ENCODE measurements around the gene ZNF675.
A peak's percentile ranks its signal among the peaks of the same experiment; 100 is the strongest.
"Not testable (repeated sequence)": the region's sequence is repeated elsewhere in the genome, so short reads cannot be mapped to it uniquely, and the experiment has no call there.

ZNF675 gene

DNA sequence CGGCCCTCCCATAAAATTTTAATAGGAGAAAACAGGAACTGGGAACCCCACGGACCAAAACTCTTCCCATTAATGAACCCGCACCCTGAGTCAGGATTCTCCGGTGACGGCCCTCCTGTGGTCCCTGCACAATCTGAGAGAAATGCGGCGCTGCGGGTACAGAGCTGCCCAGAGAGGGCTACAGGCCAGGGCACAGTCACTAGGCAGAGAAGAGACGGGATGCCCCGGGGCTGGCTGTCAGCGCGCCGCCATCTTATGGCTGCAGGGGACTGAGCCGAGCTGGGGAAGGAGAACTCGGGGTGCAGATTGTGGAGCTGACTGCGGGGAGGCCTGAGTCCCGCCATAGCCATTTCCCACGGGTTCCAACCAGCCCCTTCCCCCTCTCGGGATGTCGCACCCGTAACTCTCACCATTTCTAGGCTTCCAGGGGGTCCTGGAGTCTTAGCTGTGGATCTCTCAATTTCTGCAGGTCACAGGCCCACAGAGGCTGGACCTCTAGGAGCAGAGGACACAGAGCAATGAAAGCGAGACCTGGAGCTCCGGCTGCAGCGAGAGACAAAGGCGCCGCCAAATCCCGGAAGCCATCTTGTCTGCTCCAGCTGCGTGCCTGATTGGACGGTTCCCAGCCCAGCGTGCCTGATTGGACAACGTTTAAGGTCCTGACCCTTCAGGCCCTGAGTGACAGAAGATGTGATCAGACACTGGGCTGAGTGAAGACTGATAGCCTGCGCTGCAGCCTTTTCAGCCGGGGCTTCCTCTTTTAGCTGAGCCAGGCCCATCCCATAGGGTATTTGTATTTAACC, at the start of gene ZNF675:
TSS of gene ZNF675 (minus strand) at position 592 of the 803 bp plus-strand sequence. CDS start at position 413, 179 bp downstream.
- peak within 1 kb of the TSS; percentile 99 for H3K9ac ChIP-seq (ENCODE audit: low read depth, low read length)
- H3K4me1 ChIP-seq (ENCODE audit: insufficient read depth, low read length): peaks cover 3% of the 10 kb centered on the region; the same call in 1 of the 2 replicates
- no peaks in the 10 kb centered on the region for H3K9me3 ChIP-seq (ENCODE audit: insufficient read depth, low read depth, low read length)
- H3K4me3 ChIP-seq (ENCODE audit: low read length): peak within 1 kb of the TSS; percentile 99
- H3K27ac ChIP-seq (ENCODE audit: low read length): peak within 1 kb of the TSS; percentile 98
- peaks cover 4% of the 10 kb centered on the region for H3K36me3 ChIP-seq (ENCODE audit: insufficient read depth, low read depth, low read length)
- H3K27me3 ChIP-seq (ENCODE audit: insufficient read depth, low read length): no peaks in the 10 kb centered on the region

DNA sequence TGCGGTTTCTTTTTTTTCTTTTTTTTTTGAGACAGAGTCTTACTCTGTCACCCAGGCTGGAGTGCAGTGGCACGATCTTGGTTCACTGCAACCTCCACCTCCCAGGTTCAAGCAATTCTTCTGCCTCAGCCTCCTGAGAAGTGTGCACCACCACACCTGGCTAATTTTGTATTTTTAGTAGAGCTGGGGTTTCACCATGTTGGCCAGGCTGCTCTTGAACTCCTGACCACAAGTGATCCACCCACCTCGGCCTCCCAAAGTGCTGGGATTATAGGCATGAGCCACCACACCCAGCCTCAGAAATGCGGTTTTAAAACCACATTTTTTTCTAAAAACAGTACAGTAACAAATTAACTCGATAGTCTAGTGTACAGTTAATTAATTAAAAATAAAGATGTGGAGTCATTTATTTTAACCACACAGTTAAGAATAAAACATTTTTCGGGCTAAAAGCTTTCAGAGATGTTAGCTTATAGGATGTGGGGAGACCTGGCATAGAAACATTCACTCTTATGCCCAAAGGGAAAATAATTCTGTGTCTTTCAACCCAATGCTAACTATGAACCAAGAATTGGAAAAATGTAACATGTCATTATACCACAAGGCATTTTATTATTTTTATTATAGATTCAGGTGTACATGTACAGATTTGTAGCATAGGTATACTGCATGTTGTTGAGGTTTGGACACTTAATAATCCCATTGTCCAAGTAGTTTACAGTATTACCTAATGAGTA, 43.9 kb upstream of the ZNF675 start:
- not testable (repeated sequence) for H3K27me3 ChIP-seq (ENCODE audit: insufficient read depth, low read length); H3K36me3 ChIP-seq (ENCODE audit: insufficient read depth, low read depth, low read length); H3K4me3 ChIP-seq (ENCODE audit: low read length); H3K9ac ChIP-seq (ENCODE audit: low read depth, low read length); H3K4me1 ChIP-seq (ENCODE audit: insufficient read depth, low read length); H3K9me3 ChIP-seq (ENCODE audit: insufficient read depth, low read depth, low read length); H3K27ac ChIP-seq (ENCODE audit: low read length)

DNA sequence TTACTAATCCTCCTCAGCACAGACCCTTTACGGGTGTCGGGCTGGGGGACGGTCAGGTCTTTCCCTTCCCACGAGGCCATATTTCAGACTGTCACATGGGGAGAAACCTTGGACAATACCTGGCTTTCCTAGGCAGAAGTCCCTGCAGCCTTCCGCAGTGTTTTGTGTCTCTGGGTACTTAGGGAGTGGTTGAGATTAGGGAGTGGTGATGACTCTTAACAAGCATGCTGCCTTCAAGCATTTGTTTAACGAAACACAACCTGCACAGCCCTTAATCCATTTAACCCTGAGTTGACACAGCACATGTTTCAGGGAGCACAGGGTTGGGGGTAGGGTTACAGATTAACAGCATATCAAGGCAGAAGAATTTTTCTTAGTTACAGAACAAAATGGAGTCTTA, 37.1 kb upstream of the ZNF675 start:
- H3K27ac ChIP-seq (ENCODE audit: low read length): not testable (repeated sequence)

DNA sequence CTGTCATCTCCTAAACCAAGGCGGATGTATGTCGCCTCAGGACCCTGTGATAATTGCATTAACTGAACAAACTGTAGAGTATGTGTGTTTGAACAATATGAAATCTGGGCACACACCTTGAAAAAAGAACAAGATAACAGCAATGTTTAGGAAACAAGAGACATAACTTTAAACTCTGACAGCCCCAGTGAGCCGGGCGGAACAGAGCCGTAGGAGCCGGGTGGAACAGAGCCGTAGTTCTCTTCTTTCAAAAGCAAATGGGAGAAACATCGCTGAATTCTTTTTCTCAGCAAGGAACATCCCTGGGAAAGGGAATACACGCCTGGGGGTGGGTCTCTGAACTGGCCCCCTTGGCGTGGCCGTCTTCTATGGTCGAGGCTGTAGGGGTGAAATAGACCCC, 31.8 kb upstream of the ZNF675 start:
- no peaks in the 10 kb centered on the region for H3K36me3 ChIP-seq (ENCODE audit: insufficient read depth, low read depth, low read length)
- H3K27me3 ChIP-seq (ENCODE audit: insufficient read depth, low read length): no peaks in the 10 kb centered on the region
- H3K9me3 ChIP-seq (ENCODE audit: insufficient read depth, low read depth, low read length): no peaks in the 10 kb centered on the region
- H3K27ac ChIP-seq (ENCODE audit: low read length): no peak overlapping the region
- H3K9ac ChIP-seq (ENCODE audit: low read depth, low read length): no peak overlapping the region
- peaks cover 3% of the 10 kb centered on the region; the same call in 1 of the 2 replicates for H3K4me1 ChIP-seq (ENCODE audit: insufficient read depth, low read length)
- peak overlapping the region; percentile 57; the same call in 1 of the 2 replicates for H3K4me3 ChIP-seq (ENCODE audit: low read length)

More for the DNA sequence above, 37.1 kb upstream of the ZNF675 start:
- not testable (repeated sequence) for H3K9me3 ChIP-seq (ENCODE audit: insufficient read depth, low read depth, low read length); H3K4me1 ChIP-seq (ENCODE audit: insufficient read depth, low read length); H3K4me3 ChIP-seq (ENCODE audit: low read length); H3K27me3 ChIP-seq (ENCODE audit: insufficient read depth, low read length); H3K36me3 ChIP-seq (ENCODE audit: insufficient read depth, low read depth, low read length)
- H3K9ac ChIP-seq (ENCODE audit: low read depth, low read length): 0 out of 2 replicates have a peak overlapping the region, but pooled peaks have one; percentile 5

DNA sequence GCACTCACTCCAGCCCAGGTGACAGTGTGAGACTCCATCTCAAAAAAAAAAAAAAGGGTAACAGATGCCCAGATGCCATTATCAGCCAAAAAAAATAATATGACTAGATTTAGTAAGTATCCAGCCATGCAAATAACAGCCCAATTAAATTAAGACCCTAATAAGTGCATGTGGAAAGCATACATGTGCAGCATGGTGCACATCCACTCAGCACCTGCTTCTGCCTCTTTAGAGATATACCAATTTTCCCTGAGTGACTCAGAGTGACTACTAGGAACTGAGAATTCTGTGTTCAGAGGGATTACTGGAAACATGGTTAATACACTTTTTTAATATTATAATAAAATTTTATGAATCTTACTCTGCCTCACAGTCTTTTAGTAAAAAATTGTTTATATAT, 29.8 kb upstream of the ZNF675 start:
- H3K27me3 ChIP-seq (ENCODE audit: insufficient read depth, low read length): no peaks in the 10 kb centered on the region
- H3K9ac ChIP-seq (ENCODE audit: low read depth, low read length): no peak overlapping the region
- no peaks in the 10 kb centered on the region for H3K36me3 ChIP-seq (ENCODE audit: insufficient read depth, low read depth, low read length)
- peaks cover 3% of the 10 kb centered on the region; the same call in 1 of the 2 replicates for H3K4me1 ChIP-seq (ENCODE audit: insufficient read depth, low read length)
- no peak overlapping the region for H3K4me3 ChIP-seq (ENCODE audit: low read length)
- no peaks in the 10 kb centered on the region for H3K9me3 ChIP-seq (ENCODE audit: insufficient read depth, low read depth, low read length)
- no peak overlapping the region for H3K27ac ChIP-seq (ENCODE audit: low read length)

DNA sequence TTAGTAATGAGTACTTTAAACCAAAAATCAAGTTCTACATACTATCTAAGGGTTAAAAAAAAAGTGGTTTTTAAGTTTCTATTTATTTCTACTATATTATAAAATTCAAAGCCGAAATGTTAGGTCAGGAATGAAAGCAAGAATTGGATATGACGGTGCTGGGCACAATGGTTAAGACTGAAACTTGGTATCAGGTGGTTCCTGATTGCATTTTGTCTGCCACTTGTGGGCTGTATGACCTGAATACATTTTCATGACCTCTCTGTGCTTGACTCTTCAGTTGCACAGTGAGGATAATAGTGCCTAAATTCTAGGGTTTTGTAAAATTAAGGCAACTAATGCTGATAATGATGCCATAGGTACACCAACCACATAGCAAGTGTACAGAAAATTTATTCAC, 22.3 kb upstream of the ZNF675 start:
- Histone ChIP-seq H3K4me3 (ENCODE audit: low read length) (no peak overlapping the region), H3K36me3 (ENCODE audit: insufficient read depth, low read depth, low read length) (no peaks in the 10 kb centered on the region), H3K4me1 (ENCODE audit: insufficient read depth, low read length) (no peaks in the 10 kb centered on the region), H3K27ac (ENCODE audit: low read length) (no peak overlapping the region), H3K9me3 (ENCODE audit: insufficient read depth, low read depth, low read length) (no peaks in the 10 kb centered on the region), H3K9ac (ENCODE audit: low read depth, low read length) (no peak overlapping the region), H3K27me3 (ENCODE audit: insufficient read depth, low read length) (no peaks in the 10 kb centered on the region)

DNA sequence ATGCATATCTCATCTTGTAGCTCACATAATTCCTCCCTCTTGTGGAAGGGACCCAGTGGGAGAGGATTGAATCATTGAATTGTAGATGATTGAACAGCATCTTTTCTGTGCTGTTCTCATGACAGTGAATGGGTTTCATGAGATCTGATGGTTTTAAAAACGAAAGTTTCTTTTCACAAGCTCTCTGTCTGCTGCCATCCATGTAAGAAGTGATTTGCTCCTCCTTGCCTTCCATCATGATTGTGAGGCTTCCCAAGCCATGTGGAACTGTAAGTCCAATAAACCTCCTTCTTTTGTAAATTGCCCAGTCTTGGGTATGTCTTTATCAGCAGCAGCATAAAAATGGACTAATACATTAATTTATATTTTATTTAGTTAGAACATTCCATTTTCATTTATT, 19.6 kb upstream of the ZNF675 start:
- Histone ChIP-seq H3K4me1 (ENCODE audit: insufficient read depth, low read length) (no peaks in the 10 kb centered on the region), H3K27me3 (ENCODE audit: insufficient read depth, low read length) (no peaks in the 10 kb centered on the region), H3K27ac (ENCODE audit: low read length) (no peak overlapping the region)

DNA sequence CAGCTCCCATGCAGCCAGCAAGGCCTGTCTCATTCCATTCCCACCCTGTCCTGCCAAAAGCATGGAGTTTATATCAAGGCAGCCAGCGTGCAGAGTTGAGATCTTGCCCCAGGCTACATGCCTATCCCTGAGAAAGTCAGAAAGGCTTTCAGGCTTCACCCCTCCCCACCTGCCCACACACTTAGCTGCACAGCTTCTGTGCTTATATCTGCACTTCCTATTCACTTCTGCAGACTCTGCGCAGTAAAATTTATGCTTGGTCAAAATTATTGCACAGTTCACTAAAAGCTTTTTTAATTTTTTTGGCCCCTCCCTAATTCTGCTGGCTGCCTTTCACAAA, 12.5 kb upstream of the ZNF675 start:
- no peaks in the 10 kb centered on the region for H3K9me3 ChIP-seq (ENCODE audit: insufficient read depth, low read depth, low read length)
- no peak overlapping the region for H3K9ac ChIP-seq (ENCODE audit: low read depth, low read length)
- H3K4me3 ChIP-seq (ENCODE audit: low read length): no peak overlapping the region
- H3K36me3 ChIP-seq (ENCODE audit: insufficient read depth, low read depth, low read length): no peaks in the 10 kb centered on the region
- no peaks in the 10 kb centered on the region for H3K27me3 ChIP-seq (ENCODE audit: insufficient read depth, low read length)
- peaks cover 7% of the 10 kb centered on the region; the same call in 1 of the 2 replicates for H3K4me1 ChIP-seq (ENCODE audit: insufficient read depth, low read length)
- no peak overlapping the region for H3K27ac ChIP-seq (ENCODE audit: low read length)

More for the DNA sequence above, 19.6 kb upstream of the ZNF675 start:
- Histone ChIP-seq H3K36me3 (ENCODE audit: insufficient read depth, low read depth, low read length) (no peaks in the 10 kb centered on the region), H3K9me3 (ENCODE audit: insufficient read depth, low read depth, low read length) (no peaks in the 10 kb centered on the region), H3K9ac (ENCODE audit: low read depth, low read length) (no peak overlapping the region), H3K4me3 (ENCODE audit: low read length) (no peak overlapping the region)

DNA sequence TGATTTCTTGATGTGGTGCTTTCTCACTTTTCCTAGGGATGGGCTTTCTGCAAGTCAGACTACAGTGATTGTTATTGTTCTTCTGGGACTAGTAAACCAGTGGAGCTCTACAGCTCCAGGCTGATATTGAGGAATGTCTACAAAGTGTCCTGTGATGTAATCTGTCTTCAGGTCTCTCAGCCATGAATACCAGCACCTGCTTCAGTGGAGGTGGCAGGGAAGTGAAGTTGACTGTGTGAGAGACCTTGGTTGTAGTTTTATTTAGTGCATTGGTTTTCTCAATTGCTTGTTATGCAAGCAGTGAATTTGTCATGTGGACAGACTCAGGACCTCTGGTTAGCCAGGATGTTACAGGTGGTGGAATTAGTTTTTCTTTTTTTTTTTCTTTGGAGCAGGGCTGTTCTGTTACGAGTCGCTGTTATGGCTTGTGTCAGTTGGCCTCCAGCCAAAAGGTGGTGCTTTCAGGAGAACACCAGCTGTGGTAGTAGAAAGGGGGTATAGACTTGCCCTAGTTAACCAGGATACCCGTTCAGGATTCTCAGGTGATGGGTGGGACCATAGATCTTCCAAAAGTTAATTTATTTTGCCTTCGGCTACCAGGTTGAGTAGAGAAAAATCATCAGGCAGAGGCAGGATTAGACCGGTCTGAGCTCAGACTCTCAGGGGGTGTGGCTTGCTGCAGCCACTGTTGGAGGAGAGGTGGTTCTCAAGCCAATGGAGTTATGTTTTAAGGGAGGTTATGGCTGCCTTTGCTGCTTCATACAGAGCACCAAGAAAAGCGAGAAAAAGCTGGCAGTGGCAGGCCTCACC, 11.9 kb upstream of the ZNF675 start:
- H3K9ac ChIP-seq (ENCODE audit: low read depth, low read length): no peak overlapping the region
- no peaks in the 10 kb centered on the region for H3K9me3 ChIP-seq (ENCODE audit: insufficient read depth, low read depth, low read length)
- no peaks in the 10 kb centered on the region for H3K36me3 ChIP-seq (ENCODE audit: insufficient read depth, low read depth, low read length)
- no peak overlapping the region for H3K27ac ChIP-seq (ENCODE audit: low read length)
- no peak overlapping the region for H3K4me3 ChIP-seq (ENCODE audit: low read length)
- H3K4me1 ChIP-seq (ENCODE audit: insufficient read depth, low read length): peaks cover 7% of the 10 kb centered on the region; the same call in 1 of the 2 replicates
- no peaks in the 10 kb centered on the region for H3K27me3 ChIP-seq (ENCODE audit: insufficient read depth, low read length)

DNA sequence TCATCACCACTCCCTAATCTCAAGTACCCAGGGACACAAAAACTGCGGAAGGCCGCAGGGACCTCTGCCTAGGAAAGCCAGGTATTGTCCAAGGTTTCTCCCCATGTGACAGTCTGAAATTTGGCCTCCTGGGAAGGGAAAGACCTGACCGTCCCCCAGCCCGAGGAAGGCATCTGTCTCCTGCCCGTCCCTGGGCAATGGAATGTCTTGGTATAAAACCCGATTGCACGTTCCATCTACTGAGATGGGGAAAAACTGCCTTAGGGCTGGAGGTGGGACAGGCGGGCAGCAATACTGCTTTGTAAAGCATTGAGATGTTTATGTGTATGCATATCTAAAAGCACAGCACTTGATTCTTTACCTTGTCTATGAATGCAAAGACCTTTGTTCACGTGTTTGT, 5.9 kb upstream of the ZNF675 start:
- not testable (repeated sequence) for H3K27ac ChIP-seq (ENCODE audit: low read length); H3K27me3 ChIP-seq (ENCODE audit: insufficient read depth, low read length); H3K36me3 ChIP-seq (ENCODE audit: insufficient read depth, low read depth, low read length); H3K4me3 ChIP-seq (ENCODE audit: low read length); H3K4me1 ChIP-seq (ENCODE audit: insufficient read depth, low read length); H3K9me3 ChIP-seq (ENCODE audit: insufficient read depth, low read depth, low read length); H3K9ac ChIP-seq (ENCODE audit: low read depth, low read length)

DNA sequence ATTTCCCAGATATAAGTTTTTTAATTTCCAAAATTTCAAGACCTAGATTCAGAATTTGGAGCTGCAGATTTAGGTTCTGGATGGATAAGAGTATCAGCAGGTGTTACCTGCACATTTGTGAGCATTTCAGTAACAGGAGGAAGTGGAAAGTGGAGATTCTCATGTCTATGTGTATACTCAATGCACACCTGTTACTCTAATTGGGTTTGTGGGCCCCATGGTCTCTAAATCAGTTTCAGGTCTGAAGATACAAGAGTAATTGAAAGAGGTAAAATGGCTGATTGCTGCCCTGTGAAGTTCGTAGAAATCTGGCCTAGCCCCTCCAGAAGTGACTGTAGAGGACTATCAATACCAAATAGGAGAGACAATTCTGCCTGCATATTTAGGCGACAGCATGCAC, 13.9 kb downstream of the ZNF675 start:
- Histone ChIP-seq H3K9me3 (ENCODE audit: insufficient read depth, low read depth, low read length) (no peaks in the 10 kb centered on the region), H3K27me3 (ENCODE audit: insufficient read depth, low read length) (no peaks in the 10 kb centered on the region), H3K9ac (ENCODE audit: low read depth, low read length) (no peak overlapping the region), H3K36me3 (ENCODE audit: insufficient read depth, low read depth, low read length) (peaks cover 18% of the 10 kb centered on the region; the same call in 1 of the 2 replicates), H3K27ac (ENCODE audit: low read length) (no peak overlapping the region), H3K4me3 (ENCODE audit: low read length) (no peak overlapping the region), H3K4me1 (ENCODE audit: insufficient read depth, low read length) (peaks cover 6% of the 10 kb centered on the region; the same call in 1 of the 2 replicates)

Measured in iPS-20b (cell line).